SK-MEL-5 (cell line): ENCODE measurements around the gene TSKS. TPM values are rescaled to one million over a fixed set of nuclear protein-coding genes. Genes with fewer than 3 reads are reported as not detected.

Experiments
- DNase-seq: peaks from one replicate; pipeline ENCODE4 v3.0.0-alpha.2; 2016; ENCODE audit warnings: low read depth, low spot score
- in situ Hi-C: cut with HindIII; loops from 2 replicates; pipeline ENCODE4 v1.10.0; 2016; ENCODE audit warnings: low sequenced_read_pairs, high pct_unique_total_duplicates, low pct_unique_long_range_greater_than_20kb
- small RNA-seq, 2 experiments: library from RNA; depleted of rRNA; stranded (forward); fragments of <200 nt; gene quantifications; one replicate each; pipeline ENCODE3, GENCODE V24; 2014
- total RNA-seq: library from RNA; depleted of rRNA; stranded (reverse); fragments of >200 nt; shearing (Covaris generic); gene quantifications from 2 replicates; pipeline ENCODE4 v1.2.3, GENCODE V29; 2014; rRNA removed

Gene TSKS
- total RNA-seq, 1 experiment from 2014 or later: not detected

DNA sequence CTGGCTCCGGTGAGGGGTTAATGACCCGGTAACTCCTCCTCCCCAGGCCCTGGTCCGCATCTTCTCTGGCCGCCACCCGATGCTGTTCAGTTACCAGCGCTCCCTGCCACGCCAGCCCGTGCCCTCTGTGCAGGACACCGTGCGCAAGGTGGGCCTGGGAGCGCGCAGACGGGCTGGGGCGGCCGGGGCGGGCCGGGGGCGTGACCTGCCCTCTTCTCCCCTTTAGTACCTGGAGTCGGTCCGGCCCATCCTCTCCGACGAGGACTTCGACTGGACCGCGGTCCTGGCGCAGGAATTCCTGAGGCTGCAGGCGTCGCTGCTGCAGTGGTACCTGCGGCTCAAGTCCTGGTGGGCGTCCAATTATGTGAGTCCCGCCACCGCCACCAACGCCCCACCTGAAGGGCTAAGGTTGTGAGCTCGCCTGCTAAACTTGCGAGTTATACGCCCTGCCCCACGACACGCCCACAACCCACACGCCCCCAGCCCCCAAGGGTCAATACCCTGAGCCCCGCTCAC is 61.8 kb downstream of the TSKS start:
- no peak for DNase-seq
- in situ Hi-C loops: no loop called here

DNA sequence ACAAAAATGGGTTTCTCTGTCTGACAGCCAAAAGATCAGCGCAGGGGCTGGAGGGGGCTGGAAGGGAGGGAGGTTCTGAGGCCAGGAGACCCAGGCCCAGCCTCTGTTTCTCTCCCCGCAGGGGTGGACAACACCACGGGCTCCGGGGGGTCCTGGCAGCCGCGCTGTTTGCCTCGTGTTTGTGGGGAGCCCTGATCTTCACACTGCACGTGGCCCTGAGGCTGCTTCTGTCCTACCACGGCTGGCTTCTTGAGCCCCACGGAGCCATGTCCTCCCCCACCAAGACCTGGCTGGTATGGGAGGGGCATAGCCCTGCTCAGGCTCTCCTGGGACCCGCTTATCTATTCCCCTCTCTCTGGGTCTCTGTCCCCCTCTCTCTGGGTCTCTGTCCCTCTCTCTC is 62.5 kb downstream of the TSKS start:
- DNase-seq: no peak
- in situ Hi-C loops: no loop called here

DNA sequence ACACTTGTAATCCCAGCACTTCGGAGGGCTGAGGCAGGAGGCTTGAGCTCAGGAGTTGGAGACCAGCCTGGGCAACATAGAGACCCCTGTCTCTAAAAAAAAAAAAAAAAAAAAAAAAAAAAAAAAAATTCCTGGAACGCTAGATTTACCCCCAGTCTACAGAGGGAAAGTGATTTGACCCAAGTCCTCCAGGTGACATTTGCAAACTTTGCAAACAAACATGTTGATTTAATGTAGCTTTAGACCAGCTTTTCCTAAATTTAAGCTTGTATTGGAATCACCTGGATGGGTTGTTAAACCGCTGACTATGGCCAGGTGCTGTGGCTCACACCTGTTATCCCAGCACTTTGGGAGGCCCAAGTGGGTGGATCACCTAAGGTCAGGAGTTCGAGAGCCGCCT is 63.7 kb downstream of the TSKS start:
- in situ Hi-C loops: no loop called here

DNA sequence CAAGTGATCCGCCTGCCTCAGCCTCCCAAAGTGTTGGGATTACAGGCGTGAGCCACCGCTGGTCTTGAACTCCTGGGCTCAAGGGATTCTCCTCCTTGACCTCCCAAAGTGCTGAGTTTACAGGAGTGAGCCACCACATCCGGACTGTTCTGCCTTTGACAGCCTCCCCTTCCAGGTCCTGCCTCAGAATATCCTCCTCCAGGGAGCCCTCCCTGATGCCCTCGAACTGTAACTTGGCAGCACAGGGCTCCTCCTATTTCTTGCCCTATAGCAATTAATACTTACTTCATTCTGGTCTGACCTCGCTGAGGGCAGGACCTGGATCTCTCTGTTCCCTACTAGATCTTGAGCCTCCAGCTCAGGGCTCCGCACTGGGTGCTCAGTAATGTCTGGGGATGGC is 66.2 kb downstream of the TSKS start:
- DNase-seq: no peak
- in situ Hi-C loops: no loop called here

More for the DNA sequence above, 63.7 kb downstream of the TSKS start:
- no peak for DNase-seq

DNA sequence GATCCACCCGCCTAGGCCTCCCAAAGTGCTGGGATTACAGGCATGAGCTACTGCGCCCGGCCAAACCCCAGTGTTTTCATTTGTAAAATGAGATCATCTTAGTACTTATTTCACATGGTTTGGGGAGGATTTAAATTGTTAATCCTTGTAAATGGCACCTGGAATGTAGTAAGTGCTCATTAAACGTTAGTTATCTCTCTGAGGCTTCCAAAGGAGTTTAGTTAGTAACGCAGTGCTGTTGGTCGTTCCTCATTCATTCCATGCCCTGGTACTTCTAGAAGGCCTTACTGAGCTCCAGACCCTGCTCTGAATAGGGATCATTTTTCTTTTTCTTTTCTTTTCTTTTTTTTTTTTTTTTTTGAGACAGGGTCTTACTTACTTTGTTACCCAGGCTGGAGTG is 67.0 kb downstream of the TSKS start:
- DNase-seq: no peak
- in situ Hi-C loops: no loop called here

DNA sequence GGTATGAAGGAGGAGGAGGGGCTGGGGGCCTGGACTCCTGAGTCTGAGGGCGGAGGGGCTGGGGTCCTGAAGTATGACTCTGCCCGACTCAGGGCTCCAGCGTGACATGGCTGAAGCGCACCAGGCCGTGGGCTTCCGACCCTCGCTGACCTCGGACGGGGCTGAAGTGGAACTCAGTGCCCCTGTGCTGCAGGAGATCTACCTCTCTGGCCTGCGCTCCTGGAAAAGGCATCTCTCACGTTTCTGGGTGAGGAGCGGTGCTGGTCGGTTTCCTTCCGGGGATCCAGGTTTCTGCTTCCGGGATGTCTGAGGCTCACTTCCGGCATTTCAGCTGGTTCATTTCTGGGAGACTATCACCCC is 71.0 kb downstream of the TSKS start:
- in situ Hi-C loops: no loop called here
- DNase-seq: no peak

DNA sequence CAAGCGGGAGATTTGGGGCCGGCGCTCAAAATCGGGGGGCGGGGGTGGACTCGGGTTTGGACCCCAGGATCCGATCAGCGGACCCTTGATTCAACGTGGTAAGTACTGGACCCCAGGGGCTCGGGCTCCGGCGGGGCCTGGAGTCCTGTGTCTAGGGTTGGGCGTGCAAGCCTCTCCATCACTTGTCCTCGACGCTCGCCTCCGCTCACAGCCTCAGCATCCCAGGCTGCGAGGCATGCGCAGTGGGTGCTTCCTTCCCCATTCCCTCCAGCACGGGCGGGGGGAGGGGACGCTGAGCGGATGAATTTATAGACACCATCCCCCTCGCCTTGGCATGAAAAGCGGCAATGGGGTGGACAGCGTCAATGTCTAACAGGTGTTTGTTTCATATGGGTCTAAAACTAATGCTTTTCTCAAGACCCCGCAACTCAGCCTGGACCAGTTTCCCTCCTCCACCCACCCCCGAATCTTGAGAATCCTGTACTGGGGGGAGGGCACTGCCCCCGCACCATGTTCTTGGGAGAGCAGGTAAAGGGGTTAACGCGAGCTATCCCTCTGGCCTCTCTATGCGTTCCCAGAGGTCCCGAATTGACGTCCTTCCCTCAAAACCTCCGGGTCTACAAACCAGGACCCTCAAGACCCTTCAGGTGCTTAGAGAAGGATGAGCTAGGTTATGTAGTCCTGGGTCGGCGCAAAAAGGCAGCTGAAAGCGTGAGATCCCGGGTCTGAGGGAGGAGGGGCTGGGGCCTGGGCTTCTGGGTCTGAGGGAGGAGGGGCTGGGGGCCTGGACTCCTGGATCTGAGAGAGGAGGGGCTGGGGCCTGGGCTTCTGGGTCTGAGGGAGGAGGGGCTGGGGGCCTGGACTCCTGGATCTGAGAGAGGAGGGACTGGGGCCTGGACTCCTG is 71.6 kb downstream of the TSKS start:
- no peak for DNase-seq
- in situ Hi-C loops: no loop called here

DNA sequence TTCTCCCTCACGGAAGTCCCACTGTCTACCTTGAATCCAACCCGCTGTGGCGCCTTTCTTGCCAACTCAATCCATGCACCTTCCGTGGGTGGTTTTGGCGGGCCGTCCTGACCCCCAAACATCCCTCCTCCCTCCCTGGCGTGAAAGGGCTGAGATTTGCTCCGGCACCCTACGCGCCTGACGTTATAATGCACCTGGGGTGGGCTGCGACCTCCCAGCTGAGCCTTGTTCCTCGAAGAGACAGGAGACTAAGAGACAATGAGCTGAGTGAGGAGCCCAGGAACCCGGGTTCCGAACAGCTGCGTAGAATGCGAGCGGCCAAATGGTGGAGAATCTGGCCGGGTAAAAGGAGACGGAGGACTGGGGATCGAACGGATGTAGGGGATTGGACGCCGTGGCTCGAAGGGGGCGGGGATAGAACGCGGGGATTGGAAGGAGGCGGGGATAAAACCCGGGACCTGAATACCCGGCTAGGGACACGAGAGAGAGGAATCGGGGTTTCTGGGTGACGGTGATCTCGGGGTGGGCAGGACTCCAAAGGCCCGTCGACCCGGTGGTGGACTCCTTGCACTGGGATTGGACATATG is 72.4 kb downstream of the TSKS start, which contains the start of gene CPT1C:
TSS of gene CPT1C (plus strand) at position 461 of the 587 bp plus-strand sequence. CDS start 1,137 bp downstream, outside the sequence.
- no peak for DNase-seq

DNA sequence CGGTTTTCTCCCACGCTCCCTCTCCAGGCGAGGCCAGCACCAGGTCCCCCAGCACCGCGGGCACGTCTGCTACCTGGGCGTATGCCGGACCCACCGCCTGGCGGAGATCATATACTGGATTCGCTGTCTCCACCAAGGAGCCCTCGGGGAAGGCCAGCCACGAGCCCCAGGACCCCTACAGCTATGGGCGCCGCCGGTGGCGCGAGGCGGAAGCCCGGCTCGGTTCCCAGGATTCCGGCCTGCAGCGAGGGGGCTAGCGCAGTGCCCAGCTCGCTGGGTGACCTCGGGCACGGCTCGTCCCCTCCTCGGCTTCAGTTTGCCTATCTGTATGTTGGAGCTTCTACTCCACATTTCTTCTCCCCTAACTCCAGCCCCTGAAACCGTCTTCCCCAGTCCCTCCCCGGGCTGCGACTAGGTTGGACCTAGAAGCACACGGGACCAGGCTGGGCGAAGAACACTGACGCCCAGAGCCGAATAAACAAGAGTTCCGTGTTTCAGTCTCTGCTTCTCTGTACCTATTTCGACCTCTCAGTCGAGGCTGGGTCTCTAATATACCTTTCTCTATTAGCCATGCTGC is 72.9 kb downstream of the TSKS start:
- DNase-seq: no peak
- in situ Hi-C loops: no loop called here

More for the DNA sequence above, 72.4 kb downstream of the TSKS start, which contains the start of gene CPT1C:
- in situ Hi-C loops: no loop called here

Small RNAs within 50 kb of the gene (small RNA-seq; reads per million reads assigned to genes)
- gene MIR6799 (0 reads per million in 2 experiments), gene RNU6-841P (0 reads per million in 2 experiments)

Other genes with a start within 250 kb of the TSKS start
- 0.90 and 1.8 TPM in 2 replicates for gene RCN3, start 235.3 kb downstream of the TSKS start, total RNA-seq
- gene NOSIP, start 182.8 kb downstream of the TSKS start, total RNA-seq: 38.4 and 46.5 TPM in 2 replicates
- 0.98 and 6.8 TPM in 2 replicates for gene PRRG2, start 182.0 kb downstream of the TSKS start, total RNA-seq
- gene PRR12, start 172.1 kb downstream of the TSKS start, total RNA-seq: 0.87 and 1.8 TPM in 2 replicates
- 4.1 and 4.4 TPM in 2 replicates for gene RRAS, start 123.2 kb downstream of the TSKS start, total RNA-seq
- gene SCAF1, start 121.1 kb downstream of the TSKS start, total RNA-seq: 6.2 and 8.2 TPM in 2 replicates
- 23.3 and 27.6 TPM in 2 replicates for gene IRF3, start 97.4 kb downstream of the TSKS start, total RNA-seq
- 3.1 and 5.3 TPM in 2 replicates for gene BCL2L12, start 97.4 kb downstream of the TSKS start, total RNA-seq
- 204 and 211 TPM in 2 replicates for gene PRMT1, start 86.0 kb downstream of the TSKS start, total RNA-seq
- gene ADM5, start 73.7 kb downstream of the TSKS start, total RNA-seq: 0.59 and 0.61 TPM in 2 replicates
- gene CPT1C, start 72.2 kb downstream of the TSKS start, total RNA-seq: 2.5 and 3.8 TPM in 2 replicates
- gene AP2A1, start 3.7 kb upstream of the TSKS start, total RNA-seq: 23.1 and 29.0 TPM in 2 replicates
- 29.2 and 31.0 TPM in 2 replicates for gene FUZ, start 50.0 kb upstream of the TSKS start, total RNA-seq
- 7.8 and 8.2 TPM in 2 replicates for gene MED25, start 55.0 kb upstream of the TSKS start, total RNA-seq
- 45.9 and 58.8 TPM in 2 replicates for gene PTOV1, start 87.9 kb upstream of the TSKS start, total RNA-seq
- gene PNKP, start 104.3 kb upstream of the TSKS start, total RNA-seq: 33.8 and 35.9 TPM in 2 replicates
- gene AKT1S1, start 114.0 kb upstream of the TSKS start, total RNA-seq: 6.2 and 6.4 TPM in 2 replicates
- gene TBC1D17, start 114.4 kb upstream of the TSKS start, total RNA-seq: 3.5 and 5.6 TPM in 2 replicates
- gene IL4I1, start 133.6 kb upstream of the TSKS start, total RNA-seq: 0.13 TPM in 1 of 2 replicates, not detected in the other
- 4.0 and 4.7 TPM in 2 replicates for gene ATF5, start 165.9 kb upstream of the TSKS start, total RNA-seq
- gene NUP62, start 166.2 kb upstream of the TSKS start, total RNA-seq: 39.6 and 39.9 TPM in 2 replicates
- gene SIGLEC11, start 197.9 kb upstream of the TSKS start, total RNA-seq: not detected in 2 replicates